Measurements from ENCODE around the gene RHBDL2. TPM values are rescaled to one million over a fixed set of nuclear protein-coding genes. Genes with fewer than 3 reads are reported as not detected.

Gene RHBDL2
- total RNA-seq, 1 experiment from 2014 or later: 36.9 TPM

DNA sequence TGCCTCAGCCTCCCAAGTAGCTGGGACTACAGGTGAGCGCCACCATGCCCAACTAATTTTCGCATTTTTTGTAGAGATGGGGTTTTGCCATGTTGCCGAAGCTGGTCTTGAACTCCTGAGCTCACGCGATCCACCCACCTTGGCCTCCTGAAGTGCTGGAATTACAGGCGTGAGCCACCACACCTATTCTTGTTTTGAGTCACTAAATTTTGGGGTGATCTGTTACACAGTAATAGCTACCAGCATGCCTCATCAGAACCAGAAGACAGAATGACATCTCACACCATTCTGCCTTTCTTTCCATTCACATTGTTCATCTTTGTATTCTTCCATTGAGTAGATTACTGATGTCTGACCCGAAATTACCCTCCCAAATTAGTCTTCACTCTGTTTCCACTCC, 9.1 kb downstream of the RHBDL2 start:
- Histone ChIP-seq H3K4me3 (no peak overlapping the region), H2AFZ (no peak overlapping the region), H4K20me1 (ENCODE audit: insufficient read depth) (no peaks in the 10 kb centered on the region), H3K9me2 (ENCODE audit: insufficient read depth) (no peaks in the 10 kb centered on the region), H3K9me3 (ENCODE audit: insufficient read depth, low read depth) (no peaks in the 10 kb centered on the region), H3K79me2 (ENCODE audit: low read depth) (no peaks in the 10 kb centered on the region), H3K4me1 (replicated peaks; ENCODE audit: insufficient read depth) (no peaks in the 10 kb centered on the region), H3K36me3 (ENCODE audit: low read depth) (no peaks in the 10 kb centered on the region), H3K4me2 (no peak overlapping the region), H3K27me3 (ENCODE audit: insufficient read depth, low read depth) (no peaks in the 10 kb centered on the region), H3K27ac (no peak overlapping the region), H3F3A (ENCODE audit: insufficient read depth, low read depth) (no peaks in the 10 kb centered on the region)
- TF ChIP-seq EZH2 (IDR thresholded peaks at IDR 0.05; ENCODE audit: low read depth): no peak
- TF ChIP-seq, protein P1, sequence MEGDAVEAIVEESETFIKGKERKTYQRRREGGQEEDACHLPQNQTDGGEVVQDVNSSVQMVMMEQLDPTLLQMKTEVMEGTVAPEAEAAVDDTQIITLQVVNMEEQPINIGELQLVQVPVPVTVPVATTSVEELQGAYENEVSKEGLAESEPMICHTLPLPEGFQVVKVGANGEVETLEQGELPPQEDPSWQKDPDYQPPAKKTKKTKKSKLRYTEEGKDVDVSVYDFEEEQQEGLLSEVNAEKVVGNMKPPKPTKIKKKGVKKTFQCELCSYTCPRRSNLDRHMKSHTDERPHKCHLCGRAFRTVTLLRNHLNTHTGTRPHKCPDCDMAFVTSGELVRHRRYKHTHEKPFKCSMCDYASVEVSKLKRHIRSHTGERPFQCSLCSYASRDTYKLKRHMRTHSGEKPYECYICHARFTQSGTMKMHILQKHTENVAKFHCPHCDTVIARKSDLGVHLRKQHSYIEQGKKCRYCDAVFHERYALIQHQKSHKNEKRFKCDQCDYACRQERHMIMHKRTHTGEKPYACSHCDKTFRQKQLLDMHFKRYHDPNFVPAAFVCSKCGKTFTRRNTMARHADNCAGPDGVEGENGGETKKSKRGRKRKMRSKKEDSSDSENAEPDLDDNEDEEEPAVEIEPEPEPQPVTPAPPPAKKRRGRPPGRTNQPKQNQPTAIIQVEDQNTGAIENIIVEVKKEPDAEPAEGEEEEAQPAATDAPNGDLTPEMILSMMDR (conservative IDR thresholded peaks at IDR 0.05): no peak
- ChIA-PET POLR2A (ENCODE audit: unreplicated experiment) (no interaction called here), CTCF (no interaction called here)
- intact Hi-C loops (cut with micrococcal nuclease; ENCODE audit: unreplicated experiment): no loop called here
- no peak for DNase-seq
- BruUV-seq (replicated peaks): no TSS peak

DNA sequence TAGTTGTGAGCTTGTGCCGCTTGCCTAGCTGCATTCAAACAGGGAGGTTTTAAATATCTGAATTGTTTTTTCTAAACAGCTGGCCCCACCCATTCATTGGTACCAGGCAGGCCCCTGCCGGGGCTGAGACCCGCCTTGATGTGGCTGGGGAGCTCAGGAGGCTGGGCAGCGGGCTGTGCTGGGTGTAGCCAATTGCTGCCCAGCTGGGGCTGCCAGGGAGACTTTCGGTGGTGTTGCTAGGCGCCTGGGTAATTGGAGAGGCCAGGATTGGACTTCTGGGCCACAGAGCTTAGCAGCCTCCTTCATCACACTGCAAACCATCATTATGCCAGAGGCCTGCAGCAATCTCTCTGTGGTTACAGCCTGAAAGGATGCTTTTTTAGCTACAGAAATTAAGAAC, 12.2 kb downstream of the RHBDL2 start:
- no peaks in the 10 kb centered on the region for H3K9me2 ChIP-seq (ENCODE audit: insufficient read depth)
- no peak overlapping the region for H3K27ac ChIP-seq
- no peak overlapping the region for H3K4me2 ChIP-seq
- H3K27me3 ChIP-seq (ENCODE audit: insufficient read depth, low read depth): no peaks in the 10 kb centered on the region
- H4K20me1 ChIP-seq (ENCODE audit: insufficient read depth): no peaks in the 10 kb centered on the region
- no peaks in the 10 kb centered on the region for H3F3A ChIP-seq (ENCODE audit: insufficient read depth, low read depth)
- no peaks in the 10 kb centered on the region for H3K9me3 ChIP-seq (ENCODE audit: insufficient read depth, low read depth)
- CTCF ChIA-PET: interaction anchor here (0.6 kb wide), 1 partner anchor 32 kb away, joined by 4 read pairs; no protein-coding TSS in a partner anchor
- H2AFZ ChIP-seq: no peak overlapping the region
- no peak for DNase-seq
- TF ChIP-seq, protein P1 (conservative IDR thresholded peaks at IDR 0.05): no peak
- no peak for TF ChIP-seq EZH2 (IDR thresholded peaks at IDR 0.05; ENCODE audit: low read depth)
- H3K79me2 ChIP-seq (ENCODE audit: low read depth): no peaks in the 10 kb centered on the region
- intact Hi-C loops (cut with micrococcal nuclease; ENCODE audit: unreplicated experiment): no loop called here
- POLR2A ChIA-PET (ENCODE audit: unreplicated experiment): no interaction called here
- no peaks in the 10 kb centered on the region for H3K36me3 ChIP-seq (ENCODE audit: low read depth)
- H3K4me3 ChIP-seq: no peak overlapping the region
- no peaks in the 10 kb centered on the region for H3K4me1 ChIP-seq (replicated peaks; ENCODE audit: insufficient read depth)
- BruUV-seq (replicated peaks): no TSS peak

DNA sequence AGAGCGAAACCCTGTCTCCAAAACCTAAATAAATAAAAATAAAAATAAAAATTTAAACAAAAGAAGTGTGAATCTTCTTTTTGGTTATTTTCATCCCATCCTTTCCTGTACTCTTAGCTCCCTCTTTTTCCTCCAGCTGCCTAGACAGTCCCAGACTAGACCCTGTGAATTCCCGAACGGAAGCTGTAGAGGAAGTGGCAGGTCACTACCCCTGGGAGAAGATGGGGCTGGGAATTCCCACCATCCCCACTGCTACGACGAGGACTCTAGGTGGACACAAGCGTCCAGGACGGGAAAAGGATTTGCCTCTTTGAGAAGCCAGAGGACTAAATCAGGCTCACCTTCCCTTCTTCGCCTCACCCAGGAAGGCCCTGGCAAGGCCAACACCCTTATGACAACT, 12.6 kb downstream of the RHBDL2 start:
- Histone ChIP-seq H3K4me1 (replicated peaks; ENCODE audit: insufficient read depth) (no peaks in the 10 kb centered on the region), H2AFZ (no peak overlapping the region), H3K27me3 (ENCODE audit: insufficient read depth, low read depth) (no peaks in the 10 kb centered on the region), H4K20me1 (ENCODE audit: insufficient read depth) (no peaks in the 10 kb centered on the region), H3K79me2 (ENCODE audit: low read depth) (no peaks in the 10 kb centered on the region), H3K9me3 (ENCODE audit: insufficient read depth, low read depth) (no peaks in the 10 kb centered on the region), H3K4me3 (no peak overlapping the region), H3F3A (ENCODE audit: insufficient read depth, low read depth) (no peaks in the 10 kb centered on the region), H3K36me3 (ENCODE audit: low read depth) (no peaks in the 10 kb centered on the region), H3K4me2 (no peak overlapping the region), H3K9me2 (ENCODE audit: insufficient read depth) (no peaks in the 10 kb centered on the region), H3K27ac (no peak overlapping the region)
- intact Hi-C loops (cut with micrococcal nuclease; ENCODE audit: unreplicated experiment): no loop called here
- no TSS peak for BruUV-seq (replicated peaks)
- no peak for TF ChIP-seq EZH2 (IDR thresholded peaks at IDR 0.05; ENCODE audit: low read depth)
- TF ChIP-seq, protein P1 (conservative IDR thresholded peaks at IDR 0.05): no peak
- no peak for DNase-seq
- ChIA-PET CTCF (interaction anchor here (0.6 kb wide), 1 partner anchor 32 kb away, joined by 4 read pairs; no protein-coding TSS in a partner anchor), POLR2A (ENCODE audit: unreplicated experiment) (no interaction called here)
